ENCODE results near the gene FGA.

The FGA gene

GRCh38 chr4:154610582-154610981 lies 20.0 kb upstream of the FGA start (continued):
- no peak for TF ChIP-seq ISL1 (CRISPR knock-in tag; IDR thresholded peaks at IDR 0.05)

GRCh38 chr4:154609532-154609931 lies 19.0 kb upstream of the FGA start:
- TF ChIP-seq CSRNP3 (CRISPR knock-in tag; IDR thresholded peaks at IDR 0.05), result no peak
- no peak for TF ChIP-seq POU6F1 (CRISPR knock-in tag; IDR thresholded peaks at IDR 0.05; ENCODE audit: borderline replicate concordance, low read depth)
- TF ChIP-seq TCF4 (CRISPR knock-in tag; IDR thresholded peaks at IDR 0.05; ENCODE audit: borderline replicate concordance), result no peak
- TF ChIP-seq ZC3H10 (CRISPR knock-in tag; IDR thresholded peaks at IDR 0.05), result no peak
- no peak for TF ChIP-seq BACH2 (CRISPR knock-in tag; IDR thresholded peaks at IDR 0.05; ENCODE audit: borderline replicate concordance)
- no peak for ATAC-seq

GRCh38 chr4:154608361-154609252 lies 18.1 kb upstream of the FGA start:
- TF ChIP-seq SNAI2 (CRISPR knock-in tag; IDR thresholded peaks at IDR 0.05) (no peak), ISL1 (CRISPR knock-in tag; IDR thresholded peaks at IDR 0.05) (no peak), ARNTL (CRISPR knock-in tag; IDR thresholded peaks at IDR 0.05; ENCODE audit: borderline replicate concordance, low read depth) (no peak), BACH2 (CRISPR knock-in tag; IDR thresholded peaks at IDR 0.05; ENCODE audit: borderline replicate concordance) (no peak), ESRRG (CRISPR knock-in tag; IDR thresholded peaks at IDR 0.05) (no peak), RARB (CRISPR knock-in tag; IDR thresholded peaks at IDR 0.05) (no peak), ZFP3 (CRISPR knock-in tag; IDR thresholded peaks at IDR 0.05) (no peak), TSHZ2 (CRISPR knock-in tag; IDR thresholded peaks at IDR 0.05) (no peak), ZC3H10 (CRISPR knock-in tag; IDR thresholded peaks at IDR 0.05) (no peak), POU6F1 (CRISPR knock-in tag; IDR thresholded peaks at IDR 0.05; ENCODE audit: borderline replicate concordance, low read depth) (no peak), ZNF565 (CRISPR knock-in tag; conservative IDR thresholded peaks at IDR 0.05; ENCODE audit: low read depth) (no peak), GLIS3 (CRISPR knock-in tag; IDR thresholded peaks at IDR 0.05) (no peak)
- no peak for ATAC-seq

GRCh38 chr4:154606728-154607723 lies 16.5 kb upstream of the FGA start:
- no peak for TF ChIP-seq ZNF8 (CRISPR knock-in tag; IDR thresholded peaks at IDR 0.05)
- TF ChIP-seq CREB5 (CRISPR knock-in tag; IDR thresholded peaks at IDR 0.05; ENCODE audit: low read depth), result no peak
- TF ChIP-seq ISL1 (CRISPR knock-in tag; IDR thresholded peaks at IDR 0.05), result no peak
- TF ChIP-seq PATZ1 (CRISPR knock-in tag; IDR thresholded peaks at IDR 0.05; ENCODE audit: borderline replicate concordance), result no peak
- TF ChIP-seq ZNF565 (CRISPR knock-in tag; conservative IDR thresholded peaks at IDR 0.05; ENCODE audit: low read depth), result no peak
- no peak for TF ChIP-seq ESRRG (CRISPR knock-in tag; IDR thresholded peaks at IDR 0.05)
- TF ChIP-seq ZFP30 (CRISPR knock-in tag; IDR thresholded peaks at IDR 0.05), result no peak
- TF ChIP-seq ZC3H10 (CRISPR knock-in tag; IDR thresholded peaks at IDR 0.05), result no peak
- TF ChIP-seq TOX (CRISPR knock-in tag; IDR thresholded peaks at IDR 0.05; ENCODE audit: borderline replicate concordance), result no peak
- TF ChIP-seq ZNF70 (CRISPR knock-in tag; IDR thresholded peaks at IDR 0.05), result no peak
- no peak for ATAC-seq

Measured in SK-N-SH treated with all-trans-retinoic acid at 6 μM for 48 hours (cell line).